Subcutaneous abdominal adipose tissue (tissue), 5 donors: Measurements from ENCODE around the gene ARRB1.
A peak's percentile ranks its signal among the peaks of the same experiment; 100 is the strongest.

Experiments
- H3K27ac ChIP-seq: one replicate; pipeline ENCODE4 v1.7.0; 2013; ENCODE audit warnings: low read depth, mild to moderate bottlenecking, inconsistent platforms, low read length, moderate library complexity
- H3K27me3 ChIP-seq, 5 donors: one replicate each; pipeline ENCODE4 v1.7.0; 2013; ENCODE audit warnings: low read length in 5 of 5, inconsistent platforms in 1 of 5; ENCODE audit not compliant: control insufficient read depth in 5 of 5, insufficient read depth in 4 of 5
- H3K36me3 ChIP-seq, 5 donors: one replicate each; pipeline ENCODE4 v1.7.0; 2013; ENCODE audit warnings: low read length in 5 of 5; ENCODE audit not compliant: control insufficient read depth in 5 of 5, insufficient read depth in 5 of 5
- H3K4me1 ChIP-seq, 5 donors: one replicate each; pipeline ENCODE4 v1.7.0; 2013; ENCODE audit warnings: low read length in 5 of 5, mild to moderate bottlenecking in 3 of 5, moderate library complexity in 1 of 5; ENCODE audit not compliant: control insufficient read depth in 5 of 5, insufficient read depth in 5 of 5
- H3K4me3 ChIP-seq, 5 donors: one replicate each; pipeline ENCODE4 v1.7.0; 2013; ENCODE audit warnings: low read length in 5 of 5, low read depth in 1 of 5
- H3K9ac ChIP-seq, 5 donors: one replicate each; pipeline ENCODE4 v1.7.0; 2013; ENCODE audit warnings: low read length in 5 of 5, mild to moderate bottlenecking in 4 of 5, moderate library complexity in 3 of 5
- H3K9me3 ChIP-seq, 5 donors: one replicate each; pipeline ENCODE4 v1.7.0; 2013; ENCODE audit warnings: low read length in 5 of 5; ENCODE audit not compliant: control insufficient read depth in 5 of 5
- donor health status: healthy.
- donor health status: healthy.
- donor health status: healthy.
- donor health status: healthy.
- donor health status: healthy.

The ARRB1 gene

GRCh38 chr11:75351541-75351790 lies at the start of gene ARRB1:
ARRB1 (minus strand) TSS chr11:75351661; CDS start chr11:75351607, 54 bp downstream.
- Histone ChIP-seq H3K27ac (peak within 1 kb of the TSS; percentile 100), H3K4me3 (peak within 1 kb of the TSS; percentile 76 to 94 (median 84)), H3K36me3 (no peaks in the 10 kb centered on the region), H3K9me3 (no peaks in the 10 kb centered on the region), H3K27me3 (no peaks in the 10 kb centered on the region), H3K9ac (peak within 1 kb of the TSS; percentile 80 to 96 (median 83)), H3K4me1 (peaks cover 37 to 64% (median 61%) of the 10 kb centered on the region in 5 donors)

- H3K27me3 ChIP-seq = no peaks in the 10 kb centered on the region
- H3K9me3 ChIP-seq = no peaks in the 10 kb centered on the region
- H3K27ac ChIP-seq = peak overlapping the region; percentile 88
- peak overlapping the region; percentile 75 to 92 (median 85) for H3K9ac ChIP-seq
- H3K36me3 ChIP-seq = peaks cover 19 to 43% (median 40%) of the 10 kb centered on the region in 5 donors
- H3K4me3 ChIP-seq = peak overlapping the region; percentile 71 to 96 (median 92)
- H3K4me1 ChIP-seq = peaks cover 0 to 31% (median 24%) of the 10 kb centered on the region in 5 donors
These were observed 48.8 kb upstream of the ARRB1 start for GRCh38 chr11:75400146-75400865.

GRCh38 chr11:75399344-75400145 lies 48.1 kb upstream of the ARRB1 start, which contains the start of gene RPS3:
RPS3 (plus strand) TSS chr11:75399518; CDS start chr11:75399548, 30 bp downstream.
- Histone ChIP-seq H3K4me3 (peak within 1 kb of the TSS; percentile 71 to 96 (median 92)), H3K36me3 (peaks cover 18 to 36% (median 32%) of the 10 kb centered on the region in 5 donors), H3K4me1 (peaks cover 0 to 31% (median 24%) of the 10 kb centered on the region in 5 donors), H3K9me3 (no peaks in the 10 kb centered on the region), H3K9ac (peak within 1 kb of the TSS; percentile 75 to 92 (median 85)), H3K27ac (peak within 1 kb of the TSS; percentile 88), H3K27me3 (no peaks in the 10 kb centered on the region)

- peaks cover 14 to 29% (median 26%) of the 10 kb centered on the region in 5 donors for H3K36me3 ChIP-seq
- peak overlapping the region in 1 of 5 donors; percentile 35 for H3K9ac ChIP-seq
- H3K9me3 ChIP-seq = no peaks in the 10 kb centered on the region
- peak overlapping the region in 2 of 5 donors; percentile 86 to 96 for H3K4me3 ChIP-seq
- H3K4me1 ChIP-seq = peaks cover 0 to 31% (median 24%) of the 10 kb centered on the region in 5 donors
- no peak overlapping the region for H3K27ac ChIP-seq
- no peaks in the 10 kb centered on the region for H3K27me3 ChIP-seq
These were observed 47.4 kb upstream of the ARRB1 start for GRCh38 chr11:75398906-75399305.

- Histone ChIP-seq H3K4me1 (no peaks in the 10 kb centered on the region), H3K27ac (no peak overlapping the region)
These were observed 42.8 kb upstream of the ARRB1 start for GRCh38 chr11:75394085-75394840.

GRCh38 chr11:75389925-75390324 lies 38.5 kb upstream of the ARRB1 start:
- Histone ChIP-seq H3K36me3 (no peaks in the 10 kb centered on the region), H3K4me3 (no peak overlapping the region), H3K27ac (no peak overlapping the region), H3K4me1 (peaks cover 3 to 10% (median 5%) of the 10 kb centered on the region in 5 donors), H3K9ac (no peak overlapping the region), H3K27me3 (no peaks in the 10 kb centered on the region), H3K9me3 (no peaks in the 10 kb centered on the region)

More at GRCh38 chr11:75394085-75394840, 42.8 kb upstream of the ARRB1 start:
- Histone ChIP-seq H3K4me3 (no peak overlapping the region), H3K27me3 (no peaks in the 10 kb centered on the region), H3K36me3 (no peaks in the 10 kb centered on the region), H3K9ac (peak overlapping the region in 1 of 5 donors; percentile 25), H3K9me3 (no peaks in the 10 kb centered on the region)

- Histone ChIP-seq H3K27me3 (no peaks in the 10 kb centered on the region), H3K27ac (no peak overlapping the region), H3K36me3 (no peaks in the 10 kb centered on the region), H3K4me3 (no peak overlapping the region), H3K9ac (no peak overlapping the region), H3K9me3 (no peaks in the 10 kb centered on the region), H3K4me1 (peaks cover 3 to 15% (median 7%) of the 10 kb centered on the region in 5 donors)
These were observed 37.8 kb upstream of the ARRB1 start for GRCh38 chr11:75389276-75389605.

- H3K27ac ChIP-seq = no peak overlapping the region
These were observed 37.2 kb upstream of the ARRB1 start for GRCh38 chr11:75388386-75389275.

GRCh38 chr11:75387736-75388294 lies 36.4 kb upstream of the ARRB1 start:
- H3K27ac ChIP-seq = no peak overlapping the region
- no peaks in the 10 kb centered on the region for H3K36me3 ChIP-seq

More at GRCh38 chr11:75388386-75389275, 37.2 kb upstream of the ARRB1 start:
- peak overlapping the region in 1 of 5 donors; percentile 16 for H3K9ac ChIP-seq
- no peaks in the 10 kb centered on the region for H3K27me3 ChIP-seq
- H3K36me3 ChIP-seq = no peaks in the 10 kb centered on the region
- peaks cover 3 to 16% (median 9%) of the 10 kb centered on the region in 5 donors for H3K4me1 ChIP-seq
- no peak overlapping the region for H3K4me3 ChIP-seq
- no peaks in the 10 kb centered on the region for H3K9me3 ChIP-seq

More at GRCh38 chr11:75387736-75388294, 36.4 kb upstream of the ARRB1 start:
- Histone ChIP-seq H3K27me3 (no peaks in the 10 kb centered on the region), H3K4me1 (peaks cover 3 to 16% (median 9%) of the 10 kb centered on the region in 5 donors), H3K9ac (no peak overlapping the region), H3K4me3 (no peak overlapping the region), H3K9me3 (no peaks in the 10 kb centered on the region)
